ENCODE results near the gene BLM.

DNA sequence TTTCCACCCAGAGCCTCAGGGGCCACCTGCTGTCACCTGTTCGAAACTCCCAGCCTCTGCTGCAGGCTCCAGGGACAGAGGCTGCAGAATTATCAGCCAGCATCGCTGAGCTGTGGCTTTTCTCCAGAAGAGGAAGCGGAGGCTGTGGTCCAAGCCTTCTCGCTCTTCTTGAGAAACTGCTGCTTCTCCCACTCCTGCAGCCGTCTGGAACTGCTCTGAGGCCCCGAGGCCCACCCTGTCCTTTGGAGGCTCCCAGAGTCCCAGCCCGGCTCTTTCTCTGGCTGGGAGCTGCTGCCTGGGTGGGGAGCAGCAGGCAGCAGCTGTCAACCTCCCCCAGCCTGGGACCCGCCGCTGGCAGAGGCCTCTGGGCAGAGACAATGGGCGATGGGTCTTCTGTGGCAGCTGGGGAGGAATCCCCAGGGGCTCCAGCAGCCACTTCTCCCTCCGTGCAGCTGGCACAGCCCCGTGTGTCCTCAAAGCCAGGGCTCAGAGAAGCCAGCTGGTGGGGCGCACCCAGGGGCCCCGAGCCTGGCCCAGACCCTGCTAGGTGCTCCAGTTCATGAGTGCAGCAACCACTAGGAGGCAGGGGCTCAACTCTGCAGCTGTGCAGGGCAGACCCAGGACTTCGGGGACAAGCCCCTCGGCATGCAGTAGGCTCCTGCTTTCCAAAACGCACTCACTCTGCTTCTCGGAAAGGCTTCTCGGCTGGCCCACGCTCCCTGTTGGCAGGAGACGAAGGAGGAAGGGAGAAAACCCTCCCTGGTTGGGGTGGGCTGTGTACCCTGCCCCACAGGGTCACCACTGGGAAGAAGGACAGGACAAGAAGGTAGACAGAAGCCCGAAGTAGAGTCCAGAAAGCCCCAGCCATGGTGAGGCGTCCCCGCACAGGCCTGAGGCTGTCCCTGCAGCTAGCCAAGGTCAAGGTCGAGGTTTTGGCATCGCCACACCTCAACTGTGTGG lies 101.4 kb downstream of the BLM start:
- TF ChIP-seq EZH2 (IDR thresholded peaks at IDR 0.05; ENCODE audit: insufficient read depth, poor library complexity, severe bottlenecking): no peak
- TF ChIP-seq EZH2phosphoT487 (IDR thresholded peaks at IDR 0.05; ENCODE audit: insufficient read depth, low read depth): no peak

Measured in GM23248 (cell line).